ENCODE results near the gene TMBIM1. TPM values are rescaled to one million over a fixed set of nuclear protein-coding genes. Genes with fewer than 3 reads are reported as not detected.

Gene TMBIM1
- total RNA-seq, 1 donor from 2014 or later: 63.1 TPM

DNA sequence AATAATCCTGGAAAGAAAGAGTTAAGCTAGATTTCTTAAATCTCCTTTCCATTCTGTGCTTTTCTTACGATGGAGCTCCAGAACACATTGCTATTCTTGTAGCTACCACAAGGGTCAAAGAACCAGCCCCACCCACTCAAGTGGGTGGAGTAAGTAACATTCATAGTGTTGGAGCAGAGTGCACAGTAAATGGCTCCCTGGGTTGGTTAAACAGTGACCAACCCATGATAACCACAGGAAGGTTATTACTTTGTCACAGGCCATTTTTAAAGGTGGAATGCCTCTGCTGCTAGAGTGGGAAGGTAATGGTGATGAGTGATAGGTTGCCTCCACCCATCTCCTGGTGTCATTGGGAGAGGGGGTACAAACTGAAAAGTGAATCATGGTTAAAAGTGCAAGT, 61.4 kb downstream of the TMBIM1 start:
- peaks cover 4% of the 10 kb centered on the region for H3K9me3 Mint-ChIP-seq
- H3K27me3 Mint-ChIP-seq: no peaks in the 10 kb centered on the region
- H3K27ac Mint-ChIP-seq: peak overlapping the region; percentile 91
- peaks cover 83% of the 10 kb centered on the region for H3K36me3 Mint-ChIP-seq (ENCODE audit: low read depth)
- peak overlapping the region; percentile 77 for H3K4me3 Mint-ChIP-seq
- DNase-seq: peak; percentile 78
- intact Hi-C loops (cut with micrococcal nuclease): no loop called here
- H3K4me1 Mint-ChIP-seq: peaks cover 43% of the 10 kb centered on the region

DNA sequence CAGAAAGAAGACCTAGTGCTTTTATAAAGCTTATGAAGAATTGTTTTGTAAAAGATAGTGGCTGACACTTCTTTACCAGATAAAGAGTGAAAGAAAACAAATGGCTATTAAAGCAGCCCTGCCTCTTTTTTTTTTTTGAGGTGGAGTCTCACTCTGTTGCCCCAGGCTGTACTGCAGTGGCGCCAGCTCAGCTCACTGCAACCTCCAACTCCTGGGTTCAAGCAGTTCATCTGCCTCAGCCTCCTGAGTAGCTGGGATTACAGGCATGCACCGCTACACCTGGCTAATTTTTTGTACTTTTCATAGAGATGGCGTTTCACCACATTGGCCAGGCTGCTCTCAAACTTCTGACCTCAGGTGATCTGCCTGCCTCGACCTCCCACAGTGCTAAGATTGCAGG, 62.5 kb downstream of the TMBIM1 start:
- intact Hi-C loops (cut with micrococcal nuclease): loop anchor here (1.0 to 2.0 kb wide), 4 partner anchors 12 to 44 kb away; partner anchors contain the start of genes AAMP and PNKD
- Mint-ChIP-seq H3K4me1 (peaks cover 52% of the 10 kb centered on the region), H3K4me3 (peak overlapping the region; percentile 77), H3K27me3 (no peaks in the 10 kb centered on the region), H3K27ac (peak overlapping the region; percentile 91), H3K36me3 (ENCODE audit: low read depth) (peaks cover 84% of the 10 kb centered on the region), H3K9me3 (peaks cover 4% of the 10 kb centered on the region)
- DNase-seq: peak; percentile 71

DNA sequence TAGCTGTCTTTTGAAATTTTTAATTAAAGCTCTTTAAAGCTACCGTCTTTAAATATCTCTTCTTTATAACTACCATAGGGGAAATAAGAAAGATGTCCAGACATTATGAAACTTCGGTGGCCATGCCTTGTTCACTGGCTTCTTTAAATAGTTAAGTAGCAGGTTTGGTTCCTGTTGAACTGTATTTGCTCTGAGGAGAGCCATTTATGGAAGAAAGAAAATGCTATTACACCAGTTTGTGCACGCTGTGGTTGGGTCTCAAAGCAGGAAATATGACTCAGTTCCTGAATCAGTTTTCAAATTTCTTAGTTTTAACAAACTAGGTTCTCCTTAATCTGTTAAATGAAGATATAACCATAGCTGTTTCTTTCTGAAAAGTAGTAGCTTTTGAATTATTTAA, 63.1 kb downstream of the TMBIM1 start:
- Mint-ChIP-seq H3K9me3 (peaks cover 4% of the 10 kb centered on the region), H3K27me3 (no peaks in the 10 kb centered on the region), H3K4me3 (peak overlapping the region; percentile 80), H3K27ac (peak overlapping the region; percentile 93), H3K36me3 (ENCODE audit: low read depth) (peaks cover 84% of the 10 kb centered on the region), H3K4me1 (peaks cover 58% of the 10 kb centered on the region)
- peak; percentile 85 for DNase-seq
- intact Hi-C loops (cut with micrococcal nuclease): loop anchor here (1.0 to 2.0 kb wide), 4 partner anchors 11 to 43 kb away; partner anchors contain the start of genes AAMP and PNKD

DNA sequence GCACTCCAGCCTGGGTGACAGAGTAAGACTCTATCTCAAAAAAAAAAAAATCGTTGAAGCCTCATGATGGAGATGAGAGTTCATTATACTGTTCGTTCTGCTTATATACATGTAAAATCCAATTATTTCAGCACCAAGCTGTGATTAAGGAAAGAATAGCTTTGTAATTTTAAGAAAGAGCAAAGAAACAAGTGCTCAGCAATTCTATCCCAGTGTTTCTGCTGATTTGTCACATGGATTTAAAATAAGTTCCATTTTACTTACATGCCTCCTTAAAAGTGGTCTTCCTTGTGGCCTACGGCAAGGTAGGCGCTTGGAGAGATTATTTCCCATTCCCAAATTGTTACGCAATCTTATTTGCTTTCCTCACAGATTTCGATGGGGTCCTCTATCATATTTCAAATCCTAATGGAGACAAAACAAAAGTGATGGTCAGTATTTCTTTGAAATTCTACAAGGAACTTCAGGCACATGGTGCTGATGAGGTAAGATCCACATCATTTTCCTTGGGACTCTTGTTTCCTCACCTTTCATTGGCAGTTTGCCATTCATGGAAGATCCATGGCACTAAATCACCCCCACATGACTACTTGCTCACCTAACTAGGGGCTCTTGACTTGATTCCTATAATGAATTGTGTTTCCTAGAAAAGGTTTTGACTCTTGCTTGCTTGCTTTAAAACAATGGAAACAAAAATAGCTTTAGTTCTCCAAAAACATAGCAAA, 63.8 kb downstream of the TMBIM1 start:
- H3K27ac Mint-ChIP-seq: peak overlapping the region; percentile 93
- H3K9me3 Mint-ChIP-seq: peaks cover 4% of the 10 kb centered on the region
- intact Hi-C loops (cut with micrococcal nuclease): loop anchor here (1.0 to 2.0 kb wide), 4 partner anchors 10 to 42 kb away; partner anchors contain the start of genes AAMP and PNKD
- peaks cover 62% of the 10 kb centered on the region for H3K4me1 Mint-ChIP-seq
- H3K4me3 Mint-ChIP-seq: peak overlapping the region; percentile 80
- H3K27me3 Mint-ChIP-seq: no peaks in the 10 kb centered on the region
- H3K36me3 Mint-ChIP-seq (ENCODE audit: low read depth): peaks cover 83% of the 10 kb centered on the region
- no peak for DNase-seq

DNA sequence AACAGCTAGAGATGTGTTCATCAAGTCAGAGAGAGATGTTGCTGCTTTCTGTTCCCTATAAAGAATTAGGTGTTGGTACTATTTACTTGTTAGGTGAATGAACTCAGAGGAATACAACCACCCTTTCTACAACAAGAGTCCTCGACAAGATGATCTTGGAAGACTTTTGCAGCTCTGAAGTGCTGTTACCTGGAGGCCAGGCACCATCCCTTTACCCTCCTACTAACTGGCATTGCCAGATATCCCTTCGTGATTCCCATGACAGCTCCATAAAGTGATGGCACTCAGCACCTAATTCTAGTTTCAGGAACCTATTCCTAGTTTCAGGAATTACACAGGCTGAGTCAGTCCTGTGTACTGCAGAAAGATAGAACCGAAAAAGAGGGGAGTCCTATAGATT, 65.4 kb downstream of the TMBIM1 start:
- Mint-ChIP-seq H3K27ac (peak overlapping the region; percentile 80), H3K36me3 (ENCODE audit: low read depth) (peaks cover 78% of the 10 kb centered on the region), H3K27me3 (no peaks in the 10 kb centered on the region), H3K9me3 (peaks cover 4% of the 10 kb centered on the region), H3K4me3 (peak overlapping the region; percentile 48), H3K4me1 (peaks cover 76% of the 10 kb centered on the region)
- DNase-seq: no peak
- intact Hi-C loops (cut with micrococcal nuclease): no loop called here

Other genes starting within 250 kb of the TMBIM1 start
- gene RUFY4, start 223.2 kb downstream of the TMBIM1 start, total RNA-seq: 0.52 and 1.8 TPM in 2 replicates
- gene CXCR2, start 166.5 kb downstream of the TMBIM1 start, total RNA-seq: 0.07 and 0.19 TPM in 2 replicates
- gene CXCR1, start 125.5 kb downstream of the TMBIM1 start, total RNA-seq: not detected in 2 replicates
- gene ARPC2, start 75.3 kb downstream of the TMBIM1 start, total RNA-seq: 515 and 516 TPM in 2 replicates
- gene GPBAR1, start 31.5 kb downstream of the TMBIM1 start, total RNA-seq: 0.40 and 0.68 TPM in 2 replicates
- 85.3 and 89.0 TPM in 2 replicates for gene AAMP, start 22.4 kb downstream of the TMBIM1 start, total RNA-seq
- gene PNKD, start 22.0 kb downstream of the TMBIM1 start, total RNA-seq: 15.0 and 21.5 TPM in 2 replicates
- gene CATIP, start 64.4 kb upstream of the TMBIM1 start, total RNA-seq: not detected in 2 replicates
- 0.12 and 0.19 TPM in 2 replicates for gene SLC11A1, start 89.8 kb upstream of the TMBIM1 start, total RNA-seq
- 103 and 106 TPM in 2 replicates for gene CTDSP1, start 107.4 kb upstream of the TMBIM1 start, total RNA-seq
- gene VIL1, start 126.6 kb upstream of the TMBIM1 start, total RNA-seq: not detected in 2 replicates

All from activated CD4-positive, alpha-beta T cell treated with anti-CD3 and anti-CD28 coated beads, Interleukin-2, amount 10 ng/mL, durations not matched to agents 24 days and 14 days (primary cell).